D721Med (cell line): ENCODE results near the gene ZNF628.

Experiments
- DNase-seq: peaks from one replicate; pipeline ENCODE4 v3.0.0; 2011; ENCODE audit warnings: low spot score; ENCODE audit not compliant: insufficient read length
- FAIRE-seq: peaks from 2 replicates; lab custom pipeline; 2011; peaks lifted over from hg19 to GRCh38; lab: Jason Lieb, UNC
- CTCF ChIP-seq: IDR thresholded peaks from 2 replicates; pipeline ENCODE4 v1.5.1; 2012; ENCODE audit warnings: mild to moderate bottlenecking, control low read depth; ENCODE audit not compliant: insufficient read depth; ENCODE audit errors: missing control alignments

The ZNF628 gene

DNA sequence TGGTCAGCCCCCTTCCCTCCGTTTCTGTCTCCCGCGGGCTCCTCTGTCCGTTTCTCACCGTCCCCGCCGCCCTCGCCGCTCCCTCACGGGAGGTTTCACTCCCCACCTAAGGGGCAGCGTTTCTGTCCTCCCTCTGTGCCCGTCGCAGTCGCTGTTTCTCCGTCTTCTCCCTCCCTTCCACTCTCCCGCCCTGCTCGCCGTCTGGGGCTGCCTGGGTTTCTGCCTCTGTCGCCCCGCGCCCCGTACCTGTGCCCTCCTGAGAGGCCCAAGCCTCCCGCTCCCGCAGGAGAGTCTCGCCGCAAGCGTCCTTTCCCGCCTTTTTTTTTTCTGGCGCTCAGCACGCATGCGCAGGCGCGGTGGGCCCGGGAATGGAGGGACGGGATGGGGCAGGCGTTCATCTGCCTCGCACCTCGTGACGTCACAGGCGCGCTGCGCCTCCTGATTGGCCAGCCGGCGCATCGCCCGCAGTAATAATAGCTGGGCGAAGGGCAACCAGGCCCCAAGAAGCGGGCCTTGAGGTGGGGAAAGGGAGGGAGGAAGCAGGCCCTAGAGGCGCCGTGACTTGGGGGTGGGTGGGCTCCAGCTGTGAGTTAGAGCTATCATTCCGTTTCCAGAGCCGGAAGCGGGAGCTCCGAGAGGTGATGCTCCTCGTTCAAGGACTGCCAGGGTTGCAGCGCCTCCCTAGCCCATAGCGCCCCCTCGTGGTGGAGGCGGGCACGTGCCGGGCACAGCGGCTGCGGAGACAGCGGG lies 27.3 kb downstream of the ZNF628 start:
- no peak for FAIRE-seq
- TF ChIP-seq CTCF: peak; percentile 85
- peak; percentile 98 for DNase-seq

GRCh38 chr19:55504252-55504603 lies 27.8 kb downstream of the ZNF628 start:
- FAIRE-seq (no peak), DNase-seq (no peak)
- no peak for TF ChIP-seq CTCF

GRCh38 chr19:55504981-55505380 lies 28.6 kb downstream of the ZNF628 start:
- FAIRE-seq: no peak
- no peak for DNase-seq
- TF ChIP-seq CTCF: no peak

DNA sequence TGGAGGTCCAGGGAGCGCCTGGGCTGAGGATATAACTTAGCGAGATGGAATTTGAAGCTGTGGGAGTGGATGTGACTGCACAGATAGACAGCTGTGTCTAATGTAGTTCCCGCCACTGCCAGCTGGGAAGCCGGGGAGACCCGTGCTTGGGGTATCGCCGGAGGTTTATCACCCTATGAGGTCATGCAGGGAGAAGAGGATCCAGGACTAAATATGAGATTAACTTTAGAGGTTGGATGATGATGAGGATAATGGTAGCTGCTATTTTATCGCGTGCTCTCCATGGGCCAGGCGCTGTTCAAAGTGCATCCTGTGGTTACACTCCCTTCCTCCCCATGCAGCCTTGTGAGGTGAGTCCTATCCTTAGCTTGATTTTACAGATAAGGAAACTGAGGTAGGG lies 31.7 kb downstream of the ZNF628 start:
- no peak for FAIRE-seq
- no peak for TF ChIP-seq CTCF
- no peak for DNase-seq

- peak; percentile 86 for TF ChIP-seq CTCF
- peak; percentile 100 for DNase-seq
- FAIRE-seq: no peak
These were observed 40.6 kb downstream of the ZNF628 start for GRCh38 chr19:55516878-55517620.

GRCh38 chr19:55519451-55520311 lies 43.3 kb downstream of the ZNF628 start:
- TF ChIP-seq CTCF: no peak
- no peak for DNase-seq
- FAIRE-seq: no peak
